Spleen (tissue), 11 donors: Measurements from ENCODE around the gene AKT1S1. TPM values are rescaled to one million over a fixed set of nuclear protein-coding genes. Genes with fewer than 3 reads are reported as not detected.

Experiments used
- DNase-seq: peaks from one replicate; pipeline ENCODE4 v3.0.0-alpha.2; 2020
- H3K27ac ChIP-seq, 8 donors: fragments of 200-600 bp; sonication (generic) in 7 of 8; 1 replicate in 4 of 8; 2 replicates in 4 of 8; pipeline versions ENCODE4 v1.5.0 to v1.8.0; 2016 to 2021; ENCODE audit warnings: inconsistent platforms in 4 of 8, mild to moderate bottlenecking in 4 of 8, moderate library complexity in 1 of 8
- H3K27me3 ChIP-seq, 7 donors: fragments of 200-600 bp; sonication (generic) in 6 of 7; replicated peaks in 1 of 7; 1 replicate in 4 of 7; 2 replicates in 3 of 7; pipeline versions ENCODE4 v1.5.0 to v1.8.0; 2016 to 2021; ENCODE audit warnings: inconsistent platforms in 3 of 7, mild to moderate bottlenecking in 1 of 7
- H3K36me3 ChIP-seq, 6 donors: fragments of 200-600 bp; sonication (generic) in 5 of 6; 1 replicate in 4 of 6; 2 replicates in 2 of 6; pipeline versions ENCODE4 v1.5.0 to v1.8.0; 2016 to 2021; ENCODE audit warnings: inconsistent platforms in 2 of 6
- H3K4me1 ChIP-seq, 6 donors: fragments of 200-600 bp; sonication (generic) in 5 of 6; 1 replicate in 3 of 6; 2 replicates in 3 of 6; pipeline versions ENCODE4 v1.5.0 to v1.8.0; 2016 to 2021; ENCODE audit warnings: inconsistent platforms in 3 of 6
- H3K4me3 ChIP-seq, 8 donors: fragments of 200-600 bp; sonication (generic) in 7 of 8; 1 replicate in 4 of 8; 2 replicates in 4 of 8; pipeline versions ENCODE4 v1.5.0 to v1.8.0; 2016 to 2021; ENCODE audit warnings: inconsistent platforms in 4 of 8, mild to moderate bottlenecking in 4 of 8, moderate library complexity in 2 of 8
- H3K9me3 ChIP-seq, 8 donors: fragments of 200-600 bp; sonication (generic) in 7 of 8; 1 replicate in 4 of 8; 2 replicates in 4 of 8; pipeline versions ENCODE4 v1.5.0 to v1.8.0; 2016 to 2021; ENCODE audit warnings: inconsistent platforms in 4 of 8
- CTCF ChIP-seq, 11 experiments: fragments of 200-600 bp in 7 of 11; fragments of 450-650 bp in 4 of 11; sonication (generic) in 4 of 11; IDR thresholded peaks in 8 of 11; conservative IDR thresholded peaks in 3 of 11; 1 replicate in 7 of 11; 2 replicates in 4 of 11; pipeline versions ENCODE4 v1.4.0 to v1.8.0; 2016 to 2021; ENCODE audit warnings: antibody characterized with exemption in 11 of 11, inconsistent platforms in 4 of 11, mild to moderate bottlenecking in 1 of 11
- POLR2A ChIP-seq, 3 donors: fragments of 450-650 bp; IDR thresholded peaks; one replicate each; pipeline ENCODE4 v1.5.1; 2017; ENCODE audit warnings: antibody characterized with exemption in 3 of 3, mild to moderate bottlenecking in 1 of 3
- POLR2AphosphoS5 ChIP-seq, 3 donors: sonication (generic); formaldehyde crosslinking; IDR thresholded peaks; one replicate each; pipeline ENCODE4 v1.5.1; 2017; ENCODE audit warnings: antibody characterized with exemption in 3 of 3
- WGBS, 5 donors: extraction: QIAGEN DNeasy Blood & Tissue Kit in 3 of 5; methylation state at CpG; one replicate each; pipeline versions ENCODE4 v1.1.5 to v1.1.7; 2013 to 2018; 5-methylcytosine and 5-hydroxymethylcytosine counted together
- intact Hi-C: fragments of 100-400 bp; cut with DNase I; formaldehyde crosslinking; loops from one replicate; pipeline ENCODE4 v1.15.0; 2023; ENCODE audit warnings: low total_unique reads
- polyA plus RNA-seq, 3 donors: library from polyadenylated mRNA; stranded (reverse); fragments of 200-250 nt; gene quantifications; one replicate each; pipeline ENCODE4 v1.2.1, GENCODE V29; 2013
- total RNA-seq, 7 donors: library from RNA; depleted of rRNA in 3 of 7; stranded (reverse); fragments of >200 nt in 3 of 7; fragmentation: NEBNext Ultra II Directional in 4 of 7; extraction: Animal tissue kit (Norgen Biotek cat#: 25700) in 4 of 7; gene quantifications; one replicate each; pipeline versions ENCODE4 v1.1.0 to v1.2.1, GENCODE V29; 2016 to 2021
- donor health status: healthy with polysubstance abuse.
- donor health status: DM: no; HTN: no; CAD: no; lungs with moderate emphysema.
- donor health status: DM: no; HTN: no; CAD: no.
- donor health status: Bipolar disorder and iron deficiency.
- donor health status: healthy.
- donor health status: DM: no; HTN: no; CAD: no.
- donor health status: DM: yes; HTN: yes; CAD: no.

The AKT1S1 gene
- total and polyA plus RNA-seq, 10 donors, result 8.7 to 27.8 (median 17.0) TPM

GRCh38 chr19:49846408-49846807 is 30.7 kb downstream of the AKT1S1 start:
- Histone ChIP-seq H3K9me3 (peaks cover 0 to 6% (median 0%) of the 10 kb centered on the region in 8 donors), H3K27ac (no peak overlapping the region), H3K4me3 (no peak overlapping the region), H3K4me1 (peaks cover 0 to 62% (median 33%) of the 10 kb centered on the region in 6 donors), H3K36me3 (no peaks in the 10 kb centered on the region), H3K27me3 (no peaks in the 10 kb centered on the region)
- no peak for TF ChIP-seq POLR2AphosphoS5 (IDR thresholded peaks at IDR 0.05)
- no peak for TF ChIP-seq CTCF (IDR thresholded peaks at IDR 0.05 in 8 of 11, conservative IDR thresholded peaks at IDR 0.05 in 3 of 11)
- TF ChIP-seq POLR2A (IDR thresholded peaks at IDR 0.05), result no peak
- intact Hi-C loops, result no loop called here
- WGBS, 5 donors, result 70 to 89% (median 82%) methylated on average over 5 of the region's 5 CpGs
- no peak for DNase-seq

GRCh38 chr19:49845414-49845813 is 31.7 kb downstream of the AKT1S1 start:
- Histone ChIP-seq H3K27ac (no peak overlapping the region), H3K27me3 (no peaks in the 10 kb centered on the region), H3K4me1 (peaks cover 0 to 61% (median 32%) of the 10 kb centered on the region in 6 donors), H3K4me3 (no peak overlapping the region), H3K9me3 (peaks cover 0 to 6% (median 0%) of the 10 kb centered on the region in 8 donors), H3K36me3 (peaks cover 0 to 9% (median 2%) of the 10 kb centered on the region in 6 donors)
- intact Hi-C loops, result no loop called here
- no peak for TF ChIP-seq POLR2A (IDR thresholded peaks at IDR 0.05)
- TF ChIP-seq CTCF (IDR thresholded peaks at IDR 0.05 in 8 of 11, conservative IDR thresholded peaks at IDR 0.05 in 3 of 11), result no peak
- no peak for TF ChIP-seq POLR2AphosphoS5 (IDR thresholded peaks at IDR 0.05)
- 62 to 85% (median 67%) methylated on average over 3 of the region's 3 CpGs for WGBS, 5 donors
- no peak for DNase-seq

- 56 to 85% (median 69%) methylated on average over 17 to 18 of the region's 18 CpGs for WGBS, 5 donors
- peaks cover 0 to 19% (median 6%) of the 10 kb centered on the region in 6 donors for H3K36me3 ChIP-seq
- peaks cover 0 to 6% (median 0%) of the 10 kb centered on the region in 8 donors for H3K9me3 ChIP-seq
- peak overlapping the region in 4 of 8 donors; percentile 64 to 78 (median 71) for H3K27ac ChIP-seq
- DNase-seq, result no peak
- no peak overlapping the region for H3K4me3 ChIP-seq
- TF ChIP-seq CTCF (IDR thresholded peaks at IDR 0.05 in 8 of 11, conservative IDR thresholded peaks at IDR 0.05 in 3 of 11) (no peak), POLR2AphosphoS5 (IDR thresholded peaks at IDR 0.05) (peak in 1 of 3 donors; percentile 31)
- peaks cover 0 to 51% (median 24%) of the 10 kb centered on the region in 6 donors for H3K4me1 ChIP-seq
- no peaks in the 10 kb centered on the region for H3K27me3 ChIP-seq
- intact Hi-C loops, result no loop called here
These were observed 32.7 kb downstream of the AKT1S1 start for GRCh38 chr19:49844138-49845095.

DNA sequence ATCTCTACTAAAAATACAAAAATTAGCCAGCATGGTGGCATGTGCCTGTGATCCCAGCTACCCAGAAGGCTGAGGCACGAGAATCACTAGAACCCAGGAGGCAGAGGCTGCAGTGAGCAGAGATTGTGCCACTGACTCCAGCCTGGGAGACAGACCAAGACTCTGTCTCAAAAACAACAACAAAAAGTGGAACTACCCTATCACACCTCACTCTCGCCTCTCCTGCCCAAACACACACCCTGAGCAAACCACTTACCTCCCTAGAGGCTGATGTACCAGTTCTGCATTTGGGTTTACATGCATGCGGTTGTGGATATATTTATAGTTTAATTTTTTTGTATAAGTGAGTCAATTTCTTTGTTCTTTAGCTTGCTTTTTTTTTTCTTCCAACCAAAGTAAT is 33.9 kb downstream of the AKT1S1 start:
- 55 to 74% (median 63%) methylated on average over 3 of the region's 3 CpGs for WGBS, 5 donors
- H3K27me3 ChIP-seq, result no peaks in the 10 kb centered on the region
- TF ChIP-seq CTCF (IDR thresholded peaks at IDR 0.05 in 8 of 11, conservative IDR thresholded peaks at IDR 0.05 in 3 of 11) (no peak), POLR2A (IDR thresholded peaks at IDR 0.05) (no peak), POLR2AphosphoS5 (IDR thresholded peaks at IDR 0.05) (peak in 1 of 3 donors; percentile 51)
- intact Hi-C loops, result no loop called here
- H3K4me3 ChIP-seq, result no peak overlapping the region
- no peak for DNase-seq
- H3K36me3 ChIP-seq, result peaks cover 0 to 30% (median 17%) of the 10 kb centered on the region in 6 donors
- H3K9me3 ChIP-seq, result no peaks in the 10 kb centered on the region
- H3K4me1 ChIP-seq, result peaks cover 0 to 39% (median 17%) of the 10 kb centered on the region in 6 donors
- peak overlapping the region; percentile 19 to 78 (median 66) for H3K27ac ChIP-seq
